COLO668 (cell line): ENCODE results near the gene NUP107.
A peak's percentile ranks its signal among the peaks of the same experiment; 100 is the strongest.

ENCODE experiments used
- DNase-seq: peaks from one replicate; lab custom pipeline; 2025; ENCODE audit not compliant: unreplicated experiment; lab: John Stamatoyannopoulos, UW

NUP107 gene

DNA sequence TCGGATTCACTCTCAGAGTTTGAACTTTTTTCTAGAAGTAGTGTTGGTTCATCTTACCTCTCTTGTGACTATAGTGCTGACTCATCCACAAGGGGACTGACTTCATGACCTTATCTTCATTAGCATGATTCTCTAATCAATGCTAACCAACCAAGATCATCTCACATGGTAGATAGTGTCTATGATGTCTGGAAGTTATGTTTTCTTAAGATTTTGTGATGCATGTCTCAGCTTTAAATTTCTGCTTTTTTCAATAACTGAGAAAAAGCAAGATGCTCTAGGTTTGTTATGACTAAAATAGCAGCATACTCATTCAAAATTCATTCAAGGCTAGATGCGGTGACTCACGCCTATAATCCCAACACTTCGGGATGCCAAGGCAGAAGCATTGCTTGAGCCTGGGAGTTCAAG, 46.9 kb downstream of the NUP107 start:
- DNase-seq = no peak

DNA sequence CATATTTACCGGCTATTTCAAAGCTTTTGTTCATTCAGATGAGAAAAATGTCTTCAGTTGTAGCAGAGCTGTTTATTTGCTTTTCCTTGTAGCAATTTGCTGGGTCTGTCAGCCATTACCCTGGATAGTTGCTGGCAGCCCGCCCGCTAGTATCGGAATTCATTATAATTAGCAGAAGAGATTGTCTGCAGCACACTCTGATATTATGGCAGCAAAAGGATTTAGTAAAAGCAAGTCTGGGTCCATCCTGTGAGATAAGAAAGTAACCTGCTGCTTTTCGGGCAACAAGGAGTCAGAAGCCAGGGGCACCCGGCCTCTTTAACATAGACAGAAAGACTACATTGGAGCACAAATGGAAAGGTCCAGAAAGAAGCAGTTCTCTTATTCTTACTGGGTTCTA, 53.1 kb downstream of the NUP107 start:
- DNase-seq = no peak

DNA sequence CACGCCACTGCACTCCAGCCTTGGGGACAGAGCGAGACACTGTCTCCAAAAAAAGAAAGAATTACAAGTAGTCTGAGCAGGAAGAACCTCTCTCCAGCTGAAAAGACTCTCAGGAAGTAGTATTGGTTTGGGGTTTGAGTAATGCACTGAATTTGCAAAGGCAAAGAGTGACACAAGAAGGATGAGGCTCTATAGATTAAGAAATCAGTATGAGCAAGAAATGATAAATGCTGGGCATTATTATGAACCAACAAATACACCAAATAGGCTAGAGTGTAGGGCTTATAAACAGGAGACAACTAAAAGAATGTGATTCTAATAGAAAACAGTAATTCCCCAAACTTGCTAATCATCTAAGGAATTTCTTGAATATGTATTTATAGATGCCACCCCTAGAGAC, 56.6 kb downstream of the NUP107 start:
- no peak for DNase-seq

DNA sequence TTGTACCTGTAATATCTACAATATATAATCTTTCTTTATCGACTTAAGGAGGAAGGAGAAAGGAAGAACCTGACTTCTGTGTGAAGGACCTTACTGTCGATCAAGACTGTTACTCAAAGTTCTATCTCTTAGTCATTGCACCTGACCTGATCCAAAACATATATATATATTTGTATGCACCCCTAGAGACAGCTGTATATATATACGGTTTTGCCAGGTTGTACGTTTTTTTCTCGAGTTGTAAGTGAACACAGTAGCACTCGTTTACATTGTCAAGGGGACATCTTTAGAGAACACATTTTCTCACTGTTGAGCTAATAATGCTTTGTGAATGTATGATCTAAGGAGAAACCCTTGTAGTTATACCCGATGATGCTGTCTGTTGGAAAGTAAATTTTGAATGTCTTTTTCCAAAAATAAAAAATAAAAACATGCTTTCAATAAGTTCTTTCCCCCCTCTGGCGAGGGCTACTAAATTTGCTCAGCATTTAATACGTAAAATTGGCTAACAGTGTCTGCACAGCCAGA, 58.7 kb downstream of the NUP107 start:
- DNase-seq = no peak

DNA sequence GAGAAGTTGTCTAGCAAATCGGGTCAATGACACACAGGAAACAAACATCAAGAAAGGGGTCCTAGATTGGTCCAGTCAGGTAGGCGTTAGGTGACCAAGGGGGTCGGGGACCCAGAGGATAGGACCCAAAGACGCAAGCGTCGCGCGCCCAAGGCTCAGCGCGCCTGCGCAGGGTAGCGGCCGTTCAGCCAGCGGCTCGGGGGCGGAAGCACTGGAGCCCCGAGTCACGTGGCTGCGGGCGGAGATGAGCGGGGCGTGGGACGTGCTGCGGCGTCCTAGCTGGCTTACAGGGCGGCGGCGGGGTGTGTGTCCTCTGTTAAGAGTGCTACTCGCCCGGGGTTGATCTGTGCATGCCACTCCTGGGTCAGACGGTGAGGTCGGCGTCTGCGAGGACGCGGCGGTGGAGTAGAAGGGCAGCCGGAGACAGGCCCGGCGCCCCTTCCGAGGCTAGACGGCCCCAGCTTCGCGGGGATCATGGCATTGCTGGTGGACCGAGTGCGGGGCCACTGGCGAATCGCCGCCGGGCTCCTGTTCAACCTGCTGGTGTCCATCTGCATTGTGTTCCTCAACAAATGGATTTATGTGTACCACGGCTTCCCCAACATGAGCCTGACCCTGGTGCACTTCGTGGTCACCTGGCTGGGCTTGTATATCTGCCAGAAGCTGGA, 59.3 kb downstream of the NUP107 start, which contains the start of gene SLC35E3:
Gene SLC35E3 (plus strand): TSS at position 273 of the 668 bp plus-strand sequence. CDS start 202 bp downstream, at position 475.
- peak; percentile 98 for DNase-seq

DNA sequence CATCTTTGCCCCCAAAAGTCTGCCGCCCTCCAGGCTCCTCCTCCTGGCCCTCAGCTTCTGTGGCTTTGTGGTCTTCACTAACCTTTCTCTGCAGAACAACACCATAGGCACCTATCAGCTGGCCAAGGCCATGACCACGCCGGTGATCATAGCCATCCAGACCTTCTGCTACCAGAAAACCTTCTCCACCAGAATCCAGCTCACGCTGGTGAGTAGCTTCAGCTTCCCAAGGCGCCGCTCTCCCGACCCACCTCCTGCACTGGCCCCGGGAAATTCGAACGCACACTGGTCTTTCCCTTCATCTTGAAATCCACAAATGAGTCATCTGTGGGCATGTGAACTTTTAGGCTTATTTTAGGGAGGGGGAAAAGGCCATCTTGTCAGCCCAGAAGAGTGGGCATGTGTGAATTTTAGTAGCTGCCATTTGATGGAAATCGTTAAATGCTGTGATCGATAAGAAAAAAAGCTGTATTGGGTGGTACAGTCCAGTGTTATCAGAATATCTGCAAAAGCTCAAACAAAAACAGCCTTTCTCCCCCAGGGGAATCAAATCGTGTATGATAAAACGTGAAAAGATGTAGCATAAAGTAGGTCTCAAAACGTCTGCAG, 59.9 kb downstream of the NUP107 start:
- DNase-seq = peak; percentile 68

DNA sequence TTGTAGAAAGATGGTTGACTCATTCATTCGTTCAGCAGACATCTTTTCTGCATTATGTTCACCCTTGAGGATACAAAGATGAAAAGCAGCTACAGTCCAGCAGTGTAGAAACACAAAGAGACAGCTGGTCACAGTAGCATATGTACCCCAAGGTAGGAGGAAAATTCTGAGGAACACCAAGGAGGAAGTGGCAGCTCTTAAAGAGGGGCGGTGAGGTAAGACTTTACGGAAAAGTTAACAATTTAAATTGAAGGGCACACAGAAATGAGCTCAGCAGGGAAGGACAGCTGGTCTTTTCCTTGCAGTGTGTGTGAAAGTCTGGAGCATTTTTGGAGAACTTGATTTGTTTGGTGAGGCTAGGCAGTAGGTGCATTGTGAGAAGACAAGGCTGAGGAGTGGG, 62.7 kb downstream of the NUP107 start:
- DNase-seq = no peak

DNA sequence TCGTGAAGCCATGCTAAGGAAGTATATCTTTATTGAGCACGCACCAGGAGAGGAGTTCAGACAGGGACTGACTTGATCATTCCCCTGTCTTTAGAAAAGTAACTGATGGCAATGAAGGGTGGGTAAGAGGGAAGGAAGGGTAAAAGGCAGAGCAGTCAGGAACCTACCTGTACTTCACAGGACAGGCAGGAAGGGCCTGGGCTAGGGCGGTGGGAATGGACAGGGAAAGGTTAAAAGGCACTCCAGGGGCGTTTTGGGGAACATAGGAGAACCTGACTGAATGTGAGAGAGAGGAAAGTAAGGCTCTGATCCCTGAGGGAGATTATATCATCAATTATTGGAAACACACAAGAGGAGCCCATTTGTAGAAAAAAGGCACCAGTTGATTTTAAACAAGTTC, 63.1 kb downstream of the NUP107 start:
- no peak for DNase-seq

DNA sequence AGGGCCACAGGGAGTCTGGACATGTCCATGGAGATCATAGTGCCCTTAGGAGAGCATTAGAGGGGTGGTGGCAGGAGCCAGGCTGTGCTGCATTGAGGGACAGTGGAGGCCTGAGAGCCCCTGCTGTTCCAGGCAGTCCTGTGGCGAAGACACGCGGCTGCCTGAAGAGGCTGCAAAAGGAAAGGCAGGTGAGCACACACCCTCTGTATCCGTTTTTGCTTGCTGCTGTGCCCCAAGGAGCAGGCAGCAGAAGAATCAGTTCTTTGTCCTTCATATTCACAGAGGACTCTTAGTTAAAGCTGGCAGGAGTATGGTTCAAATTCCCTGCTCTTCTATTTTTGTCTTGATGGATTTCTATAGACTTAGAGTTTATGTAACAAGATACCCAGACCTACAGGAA, 63.7 kb downstream of the NUP107 start:
- DNase-seq = peak; percentile 23

DNA sequence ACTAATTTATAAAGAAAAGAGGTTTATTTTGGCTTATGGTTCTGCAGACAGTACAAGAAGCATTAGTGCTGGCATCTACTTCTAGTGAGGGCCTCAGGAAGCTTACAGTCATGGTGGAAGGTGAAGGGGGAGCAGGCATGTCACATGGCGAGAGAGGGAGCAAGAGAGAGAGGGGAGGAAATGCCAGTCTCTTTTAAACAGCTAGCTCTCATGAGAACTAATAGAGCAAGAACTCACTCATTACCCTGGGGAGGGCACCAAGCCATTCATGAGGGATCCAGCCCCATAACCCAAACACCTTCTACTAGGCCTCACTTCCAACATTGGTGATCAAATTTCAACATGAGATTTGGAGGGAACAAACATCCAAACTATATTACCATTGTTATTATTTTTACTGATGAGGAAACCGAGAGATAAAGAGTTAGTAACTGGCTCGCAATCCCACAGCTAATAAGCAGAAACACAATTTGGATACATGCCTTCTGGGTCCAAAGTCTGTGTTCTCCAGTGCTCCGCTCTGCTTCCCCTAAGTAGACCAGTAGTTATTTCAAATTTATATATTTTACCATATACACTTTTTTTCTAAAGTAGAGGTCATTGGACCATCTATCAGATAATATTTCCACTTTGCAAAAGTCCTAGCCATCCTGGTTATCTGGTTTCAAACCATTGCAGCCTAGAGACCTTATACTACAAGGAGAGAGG, 68.9 kb downstream of the NUP107 start:
- DNase-seq = no peak

DNA sequence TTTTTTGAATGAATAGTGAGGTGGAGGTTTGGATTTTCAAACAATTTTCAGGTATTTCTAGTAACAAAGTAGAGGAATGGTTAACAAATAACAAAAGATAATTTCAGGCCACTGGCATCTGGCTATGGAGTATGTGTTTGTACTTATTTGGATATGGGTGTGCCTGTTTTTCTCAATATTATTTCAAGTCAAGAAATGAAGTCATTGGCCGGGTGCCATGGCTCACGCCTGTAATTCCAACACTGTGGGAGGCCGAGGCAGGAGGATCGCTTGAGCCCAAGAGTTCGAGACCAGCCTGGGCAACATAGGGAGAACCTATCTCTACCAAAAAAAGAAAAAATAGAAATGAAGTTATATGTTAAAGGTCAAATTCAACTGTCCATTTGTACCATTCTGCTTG, 73.1 kb downstream of the NUP107 start:
- DNase-seq = no peak

DNA sequence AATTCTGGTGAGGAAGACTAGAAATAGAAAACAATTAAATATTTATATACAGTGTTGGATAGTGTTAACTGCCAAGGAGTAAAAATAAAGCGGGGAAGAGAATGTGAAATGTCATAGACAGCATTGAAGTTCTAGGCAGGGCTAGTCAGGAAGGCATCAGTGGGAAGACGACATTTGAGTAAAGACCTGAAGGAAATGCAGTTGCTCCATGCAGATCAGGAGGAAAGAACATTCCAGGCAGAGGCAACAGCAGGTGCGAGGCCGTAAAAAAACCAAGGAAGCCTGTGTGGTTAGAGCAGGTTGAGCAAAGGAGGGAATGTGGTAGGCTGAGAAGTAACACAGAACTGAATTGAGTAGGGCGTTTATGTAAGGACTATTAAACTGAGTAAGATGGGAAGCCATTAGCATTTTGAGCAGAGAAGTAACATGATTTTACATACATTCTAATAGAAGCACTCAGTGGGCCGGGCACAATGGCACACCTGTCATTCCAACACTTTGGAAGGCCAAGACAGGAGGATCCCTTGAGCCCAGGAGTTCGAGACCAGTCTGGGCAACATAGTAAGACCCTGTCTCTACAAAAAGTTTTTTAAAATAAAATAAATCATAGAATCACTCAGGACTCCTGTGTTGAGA, 74.1 kb downstream of the NUP107 start:
- no peak for DNase-seq

DNA sequence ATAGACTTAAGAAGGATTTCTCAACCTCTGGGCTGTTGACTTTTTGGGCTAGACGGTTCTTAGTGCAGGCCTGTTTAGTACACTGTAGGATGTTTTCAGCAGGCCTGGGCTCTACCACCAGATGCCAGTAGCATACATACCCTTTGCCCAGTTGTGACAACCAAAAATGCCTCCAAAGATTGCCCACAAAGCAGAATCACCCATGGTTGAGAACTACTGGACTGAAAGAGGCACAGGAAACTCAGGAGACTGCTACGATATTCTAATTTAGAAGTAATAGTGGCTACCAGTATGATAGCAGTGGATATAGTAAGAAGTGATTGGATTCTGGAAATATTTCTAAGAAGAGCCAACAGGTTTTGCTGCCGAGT, 74.6 kb downstream of the NUP107 start:
- no peak for DNase-seq

DNA sequence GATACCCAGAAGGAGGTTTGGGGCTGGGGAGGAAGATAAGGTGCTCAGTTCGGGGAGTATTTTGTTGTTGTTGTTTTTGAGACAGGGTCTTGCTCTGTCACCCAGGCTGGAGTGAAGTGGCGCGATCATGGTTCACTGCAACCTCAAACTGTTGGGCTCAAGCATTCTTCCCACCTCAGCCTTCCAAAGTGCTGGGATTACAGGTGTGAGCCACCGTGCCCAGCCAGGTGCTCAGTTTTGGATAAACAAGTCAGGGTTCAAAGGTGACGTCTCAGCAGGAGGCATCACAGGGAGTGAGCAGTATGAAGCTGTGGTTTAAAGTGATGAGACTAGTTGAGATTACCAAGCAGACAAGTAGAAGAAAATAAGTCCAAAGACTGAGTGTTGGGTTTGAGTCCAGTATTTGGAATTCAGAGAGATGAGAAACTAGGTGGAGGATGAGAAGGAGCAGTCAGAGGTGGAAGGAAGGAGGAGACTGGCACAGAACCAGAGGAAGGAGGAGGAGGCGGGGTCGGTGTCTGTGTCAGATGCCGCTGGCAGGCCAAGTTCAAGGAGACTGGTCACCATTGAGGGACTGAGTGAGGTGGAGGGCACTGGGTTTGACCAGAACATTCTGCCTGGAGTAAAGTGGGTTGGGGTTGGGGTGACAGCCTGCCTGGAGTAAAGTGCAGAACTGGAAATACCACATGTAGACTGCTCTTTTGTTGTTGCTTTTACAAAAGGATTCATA, 75.3 kb downstream of the NUP107 start:
- no peak for DNase-seq

DNA sequence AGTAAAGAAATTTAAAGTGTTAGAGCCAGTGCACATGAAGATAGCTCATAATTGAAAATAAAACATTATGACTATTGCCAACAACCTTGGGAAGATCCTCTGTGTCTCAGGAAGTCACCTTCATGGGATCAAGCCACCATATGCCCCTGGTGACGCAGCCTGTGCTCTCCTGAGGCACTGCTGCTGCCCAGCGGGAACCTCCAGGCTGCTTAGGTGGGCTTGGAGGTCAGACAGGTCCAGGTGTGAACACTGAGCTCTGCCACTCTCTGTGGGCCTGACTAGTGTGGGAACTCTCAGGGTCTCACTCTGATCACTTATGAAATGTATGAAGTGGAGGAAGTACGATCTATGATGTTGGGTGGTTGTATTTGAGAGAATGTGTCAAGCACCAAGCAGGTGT, 75.9 kb downstream of the NUP107 start:
- no peak for DNase-seq

DNA sequence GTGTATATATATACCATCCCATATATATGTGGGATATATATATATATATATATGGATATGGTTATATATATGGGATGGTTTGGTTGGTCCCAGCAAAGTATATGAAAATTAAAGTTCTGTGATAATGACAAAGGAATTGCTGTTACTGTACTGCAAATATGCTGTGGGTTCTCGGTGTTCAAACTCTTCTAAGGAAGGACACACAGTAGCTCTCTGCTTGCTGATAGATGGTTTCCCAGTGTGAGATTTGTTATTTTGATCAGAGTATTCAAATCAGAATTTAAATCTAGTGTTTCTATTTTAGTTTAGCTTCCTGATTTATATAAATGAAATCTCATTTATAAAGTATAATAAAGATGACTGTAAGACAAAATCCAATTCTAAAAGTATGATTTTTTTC, 78.9 kb downstream of the NUP107 start:
- DNase-seq = no peak

DNA sequence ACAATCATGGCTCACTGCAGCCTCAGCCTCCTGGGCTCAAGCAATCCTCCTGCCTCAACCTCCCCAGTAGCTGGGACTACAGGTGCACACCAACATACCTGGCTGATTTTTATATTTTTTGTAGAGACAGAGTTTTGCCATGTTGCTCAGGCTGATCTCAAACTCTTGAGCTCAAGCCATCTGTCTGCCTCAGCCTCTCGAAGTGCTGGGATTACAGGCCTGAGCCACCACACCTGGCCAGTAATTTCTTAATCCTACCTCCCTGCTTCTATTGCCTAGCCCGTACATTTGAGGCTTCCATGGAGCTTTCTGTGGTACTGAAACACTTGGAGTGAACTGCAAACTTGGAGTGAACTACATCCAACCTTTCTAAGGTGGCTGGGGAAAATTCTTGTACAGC, 79.9 kb downstream of the NUP107 start:
- DNase-seq = no peak

DNA sequence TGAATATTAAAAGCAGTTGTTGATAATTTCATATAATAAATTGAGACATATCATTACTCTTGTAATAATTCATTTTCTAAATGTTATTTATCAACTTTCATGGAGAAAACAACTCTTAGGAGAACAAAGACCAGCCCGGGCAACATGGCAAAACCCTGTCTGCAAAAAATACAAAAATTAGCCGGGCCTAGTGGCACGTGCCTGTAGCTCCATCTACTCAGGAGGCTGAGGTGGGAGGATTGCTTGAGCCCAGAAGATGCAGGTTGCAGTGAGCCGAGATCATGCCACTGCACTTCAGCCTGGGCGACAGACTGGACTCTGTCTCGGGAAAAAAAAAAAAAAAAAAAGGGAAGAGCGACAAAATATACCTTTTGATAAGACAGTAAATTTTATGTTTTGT, 80.4 kb downstream of the NUP107 start:
- no peak for DNase-seq

DNA sequence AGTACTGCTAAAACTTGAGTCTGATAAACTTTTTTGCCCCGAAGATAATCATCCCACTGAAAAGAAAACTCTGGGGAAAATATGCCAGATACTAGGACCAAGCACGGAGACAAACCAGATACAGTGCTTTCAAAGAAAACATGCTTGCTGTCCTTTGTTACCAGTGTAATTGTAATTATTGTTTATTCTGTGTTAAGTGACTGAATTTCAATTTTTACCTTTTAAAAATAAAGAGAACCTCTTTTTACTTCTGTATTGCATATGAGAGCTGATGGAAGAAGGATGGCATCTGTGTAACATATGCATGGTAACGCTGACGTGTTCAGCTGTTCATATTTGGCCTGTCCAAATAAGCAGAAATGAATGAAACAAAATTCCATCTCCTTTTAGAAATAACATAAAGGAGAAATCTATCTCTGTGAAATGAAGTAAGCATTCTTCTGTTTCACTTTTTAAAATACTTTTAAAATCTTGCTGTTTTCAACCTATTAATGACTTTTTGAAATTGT, 81.7 kb downstream of the NUP107 start:
- no peak for DNase-seq

DNA sequence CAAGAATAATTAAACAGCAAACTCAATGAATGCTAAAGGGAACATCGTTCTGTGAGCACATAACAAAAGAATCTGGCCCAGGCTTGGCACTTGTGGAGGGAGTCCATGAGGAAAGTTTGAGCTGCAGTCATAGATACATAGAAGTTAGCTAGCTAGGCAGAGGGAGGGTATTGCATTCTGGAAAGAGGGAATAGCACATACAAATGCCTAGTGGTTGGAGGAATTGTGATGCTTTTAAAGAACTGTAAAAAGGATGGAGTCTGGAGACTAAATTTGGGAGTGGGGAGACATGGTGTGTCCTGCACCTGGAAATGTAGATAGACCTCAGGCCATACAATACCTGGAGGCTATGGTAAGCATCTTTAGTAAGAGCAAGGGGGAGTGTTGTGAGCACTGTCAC, 83.2 kb downstream of the NUP107 start:
- no peak for DNase-seq
